Ovary (tissue), 3 donors: ENCODE data around the gene PSMD5.

Source experiments
- EP300 ChIP-seq: sonication (generic); formaldehyde crosslinking; IDR thresholded peaks from one replicate; pipeline ENCODE4 v1.6.1; 2017; ENCODE audit warnings: antibody characterized with exemption
- POLR2A ChIP-seq: fragments of 450-650 bp; IDR thresholded peaks from one replicate; pipeline ENCODE4 v1.6.1; 2017; ENCODE audit warnings: antibody characterized with exemption, mild to moderate bottlenecking, moderate library complexity
- TF ChIP-seq, protein P1 (sequence below), 3 donors: fragments of 450-650 bp in 2 of 3; fragments of 200-600 bp in 1 of 3; IDR thresholded peaks; one replicate each; pipeline versions ENCODE4 v1.5.1 to v1.8.0; 2016 to 2022; ENCODE audit warnings: antibody characterized with exemption in 3 of 3, mild to moderate bottlenecking in 1 of 3
- donor health status: DM: no; HTN: no; CAD: no.

- TF ChIP-seq, protein P1, sequence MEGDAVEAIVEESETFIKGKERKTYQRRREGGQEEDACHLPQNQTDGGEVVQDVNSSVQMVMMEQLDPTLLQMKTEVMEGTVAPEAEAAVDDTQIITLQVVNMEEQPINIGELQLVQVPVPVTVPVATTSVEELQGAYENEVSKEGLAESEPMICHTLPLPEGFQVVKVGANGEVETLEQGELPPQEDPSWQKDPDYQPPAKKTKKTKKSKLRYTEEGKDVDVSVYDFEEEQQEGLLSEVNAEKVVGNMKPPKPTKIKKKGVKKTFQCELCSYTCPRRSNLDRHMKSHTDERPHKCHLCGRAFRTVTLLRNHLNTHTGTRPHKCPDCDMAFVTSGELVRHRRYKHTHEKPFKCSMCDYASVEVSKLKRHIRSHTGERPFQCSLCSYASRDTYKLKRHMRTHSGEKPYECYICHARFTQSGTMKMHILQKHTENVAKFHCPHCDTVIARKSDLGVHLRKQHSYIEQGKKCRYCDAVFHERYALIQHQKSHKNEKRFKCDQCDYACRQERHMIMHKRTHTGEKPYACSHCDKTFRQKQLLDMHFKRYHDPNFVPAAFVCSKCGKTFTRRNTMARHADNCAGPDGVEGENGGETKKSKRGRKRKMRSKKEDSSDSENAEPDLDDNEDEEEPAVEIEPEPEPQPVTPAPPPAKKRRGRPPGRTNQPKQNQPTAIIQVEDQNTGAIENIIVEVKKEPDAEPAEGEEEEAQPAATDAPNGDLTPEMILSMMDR (IDR thresholded peaks at IDR 0.05), result no peak
- TF ChIP-seq EP300 (no peak), POLR2A (no peak)
Observed at GRCh38 chr9:120830151-120830550, 12.6 kb downstream of the PSMD5 start.
